ENCODE measurements around the gene ZMYM2.
A peak's percentile ranks its signal among the peaks of the same experiment; 100 is the strongest.

ZMYM2 gene

GRCh38 chr13:20127562-20128458, 169.3 kb downstream of the ZMYM2 start:
- Histone ChIP-seq H3K4me3 (ENCODE audit: low read length) (peak overlapping the region; percentile 65), H3K9ac (ENCODE audit: low read length) (peak overlapping the region; percentile 71), H3K9me2 (replicated peaks; ENCODE audit: insufficient read depth, low read length) (no peaks in the 10 kb centered on the region), H3K9me3 (replicated peaks; ENCODE audit: insufficient read depth, low read length) (no peaks in the 10 kb centered on the region), H3K36me3 (replicated peaks; ENCODE audit: insufficient read depth, low read length) (no peaks in the 10 kb centered on the region), H4K20me1 (ENCODE audit: insufficient read depth, low read length) (no peaks in the 10 kb centered on the region), H3F3A (ENCODE audit: insufficient read depth, low read length) (no peaks in the 10 kb centered on the region), H3K27me3 (replicated peaks; ENCODE audit: insufficient read depth, low read length) (no peaks in the 10 kb centered on the region), H2AFZ (ENCODE audit: low read length) (peak overlapping the region; percentile 86), H3K4me1 (ENCODE audit: low read length) (no peaks in the 10 kb centered on the region), H3K79me2 (ENCODE audit: low read length) (no peaks in the 10 kb centered on the region), H3K4me2 (ENCODE audit: low read depth, low read length) (peak overlapping the region; percentile 86), H3K27ac (ENCODE audit: low read length) (peak overlapping the region; percentile 52; the same call in 1 of the 2 replicates)
- peak; percentile 34 for TF ChIP-seq CTCF (IDR thresholded peaks at IDR 0.05; ENCODE audit: low read length)
- TF ChIP-seq EZH2 (optimal IDR thresholded peaks at IDR 0.05; ENCODE audit: low read depth, low read length): no peak
- TF ChIP-seq EZH2phosphoT487 (IDR thresholded peaks at IDR 0.05; ENCODE audit: low read length): no peak
- DNase-seq: peak; percentile 18

DNA sequence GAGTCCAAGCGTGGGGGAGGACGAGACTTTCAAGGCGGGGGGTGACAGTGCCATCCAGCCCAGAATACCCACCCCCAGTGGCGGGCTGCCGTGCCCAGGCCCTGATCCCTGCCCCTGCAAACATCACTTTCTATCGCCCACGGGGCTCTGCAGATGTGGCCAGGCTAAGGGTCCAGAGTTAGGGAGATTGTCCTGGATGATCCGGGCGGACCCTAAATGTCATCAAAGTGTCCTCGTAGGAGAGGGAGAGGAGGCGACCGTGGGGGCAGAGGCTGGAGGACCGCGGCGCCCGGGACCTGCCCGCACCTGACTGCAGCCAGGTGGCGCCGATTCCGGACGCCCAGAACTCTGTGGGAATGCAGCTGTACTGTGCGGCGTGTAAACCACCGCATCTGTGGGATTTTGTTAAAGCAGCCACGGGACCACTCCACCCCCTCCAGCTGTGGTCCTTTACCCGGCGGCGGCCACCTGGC, 170.0 kb downstream of the ZMYM2 start:
- no peak for DNase-seq
- no peaks in the 10 kb centered on the region for H3F3A ChIP-seq (ENCODE audit: insufficient read depth, low read length)
- TF ChIP-seq EZH2 (optimal IDR thresholded peaks at IDR 0.05; ENCODE audit: low read depth, low read length): no peak
- no peak for TF ChIP-seq EZH2phosphoT487 (IDR thresholded peaks at IDR 0.05; ENCODE audit: low read length)
- TF ChIP-seq CTCF (IDR thresholded peaks at IDR 0.05; ENCODE audit: low read length): peak; percentile 31
- H3K27me3 ChIP-seq (replicated peaks; ENCODE audit: insufficient read depth, low read length): no peaks in the 10 kb centered on the region
- H3K9me3 ChIP-seq (replicated peaks; ENCODE audit: insufficient read depth, low read length): no peaks in the 10 kb centered on the region
- H3K4me2 ChIP-seq (ENCODE audit: low read depth, low read length): peak overlapping the region; percentile 86
- H3K4me1 ChIP-seq (ENCODE audit: low read length): no peaks in the 10 kb centered on the region
- H3K9ac ChIP-seq (ENCODE audit: low read length): peak overlapping the region; percentile 71
- H4K20me1 ChIP-seq (ENCODE audit: insufficient read depth, low read length): no peaks in the 10 kb centered on the region
- H3K79me2 ChIP-seq (ENCODE audit: low read length): no peaks in the 10 kb centered on the region
- H3K27ac ChIP-seq (ENCODE audit: low read length): peak overlapping the region; percentile 52; the same call in 1 of the 2 replicates
- H3K9me2 ChIP-seq (replicated peaks; ENCODE audit: insufficient read depth, low read length): no peaks in the 10 kb centered on the region
- peak overlapping the region; percentile 65 for H3K4me3 ChIP-seq (ENCODE audit: low read length)
- H2AFZ ChIP-seq (ENCODE audit: low read length): peak overlapping the region; percentile 86
- H3K36me3 ChIP-seq (replicated peaks; ENCODE audit: insufficient read depth, low read length): no peaks in the 10 kb centered on the region

- no peaks in the 10 kb centered on the region for H3K79me2 ChIP-seq (ENCODE audit: low read length)
- no peaks in the 10 kb centered on the region for H3K4me1 ChIP-seq (ENCODE audit: low read length)
- no peaks in the 10 kb centered on the region for H3K9me2 ChIP-seq (replicated peaks; ENCODE audit: insufficient read depth, low read length)
- H2AFZ ChIP-seq (ENCODE audit: low read length): no peak overlapping the region
- TF ChIP-seq EZH2 (optimal IDR thresholded peaks at IDR 0.05; ENCODE audit: low read depth, low read length): no peak
- TF ChIP-seq CTCF (IDR thresholded peaks at IDR 0.05; ENCODE audit: low read length): no peak
- TF ChIP-seq EZH2phosphoT487 (IDR thresholded peaks at IDR 0.05; ENCODE audit: low read length): no peak
- no peak overlapping the region for H3K27ac ChIP-seq (ENCODE audit: low read length)
- no peaks in the 10 kb centered on the region for H3K9me3 ChIP-seq (replicated peaks; ENCODE audit: insufficient read depth, low read length)
- H4K20me1 ChIP-seq (ENCODE audit: insufficient read depth, low read length): no peaks in the 10 kb centered on the region
- H3K9ac ChIP-seq (ENCODE audit: low read length): no peak overlapping the region
- H3K4me3 ChIP-seq (ENCODE audit: low read length): no peak overlapping the region; the same call in 1 of the 2 replicates
- no peaks in the 10 kb centered on the region for H3K36me3 ChIP-seq (replicated peaks; ENCODE audit: insufficient read depth, low read length)
- peak overlapping the region; percentile 86 for H3K4me2 ChIP-seq (ENCODE audit: low read depth, low read length)
- H3F3A ChIP-seq (ENCODE audit: insufficient read depth, low read length): no peaks in the 10 kb centered on the region
- DNase-seq: no peak
- no peaks in the 10 kb centered on the region for H3K27me3 ChIP-seq (replicated peaks; ENCODE audit: insufficient read depth, low read length)
Observed at GRCh38 chr13:20129076-20129475, 170.5 kb downstream of the ZMYM2 start.
